ENCODE measurements around the gene HCFC1.

The HCFC1 gene

GRCh38 chrX:153932220-153932915 lies 39.2 kb downstream of the HCFC1 start:
- Histone ChIP-seq H2AFZ (ENCODE audit: low read depth, low read length) (no peak overlapping the region), H3K27me3 (ENCODE audit: insufficient read depth, low read length, poor library complexity) (no peaks in the 10 kb centered on the region), H3K27ac (ENCODE audit: low read length) (no peak overlapping the region), H3K4me2 (ENCODE audit: insufficient read depth, low read length) (no peak overlapping the region), H3K9me3 (ENCODE audit: insufficient read depth, low read length, severe bottlenecking) (no peaks in the 10 kb centered on the region), H3K36me3 (ENCODE audit: insufficient read depth, low read length) (peaks cover 40% of the 10 kb centered on the region), H3K9ac (ENCODE audit: low read depth, low read length) (0 out of 2 replicates have a peak overlapping the region, but pooled peaks have one; percentile 18), H3K79me2 (ENCODE audit: insufficient read depth, low read length) (peaks cover 51% of the 10 kb centered on the region), H3K4me3 (ENCODE audit: low read depth in 1 of 2, low read length in 2 of 2) (no peak overlapping the region), H4K20me1 (ENCODE audit: insufficient read depth, low read length) (no peaks in the 10 kb centered on the region), H3K4me1 (ENCODE audit: insufficient read depth, low read length) (peaks cover 65% of the 10 kb centered on the region)
- no peak for DNase-seq
- ATAC-seq (ENCODE audit: insufficient read depth, low read depth), result no peak
- TF ChIP-seq CTCF (IDR thresholded peaks at IDR 0.05; ENCODE audit: borderline replicate concordance, extremely low read depth, low read length, poor library complexity, severe bottlenecking) (no peak), EZH2 (IDR thresholded peaks at IDR 0.05; ENCODE audit: borderline replicate concordance, low read depth, low read length, severe bottlenecking) (no peak)

- Histone ChIP-seq H3K4me1 (ENCODE audit: insufficient read depth, low read length) (peaks cover 71% of the 10 kb centered on the region), H2AFZ (ENCODE audit: low read depth, low read length) (no peak overlapping the region), H3K27ac (ENCODE audit: low read length) (peak overlapping the region; percentile 26), H3K9ac (ENCODE audit: low read depth, low read length) (no peak overlapping the region), H3K79me2 (ENCODE audit: insufficient read depth, low read length) (peaks cover 51% of the 10 kb centered on the region), H3K4me2 (ENCODE audit: insufficient read depth, low read length) (peak overlapping the region; percentile 42; the same call in 1 of the 2 replicates), H4K20me1 (ENCODE audit: insufficient read depth, low read length) (no peaks in the 10 kb centered on the region), H3K27me3 (ENCODE audit: insufficient read depth, low read length, poor library complexity) (no peaks in the 10 kb centered on the region), H3K4me3 (ENCODE audit: low read depth in 1 of 2, low read length in 2 of 2) (no peak overlapping the region), H3K9me3 (ENCODE audit: insufficient read depth, low read length, severe bottlenecking) (no peaks in the 10 kb centered on the region), H3K36me3 (ENCODE audit: insufficient read depth, low read length) (peaks cover 40% of the 10 kb centered on the region)
- TF ChIP-seq CTCF (IDR thresholded peaks at IDR 0.05; ENCODE audit: borderline replicate concordance, extremely low read depth, low read length, poor library complexity, severe bottlenecking) (no peak), EZH2 (IDR thresholded peaks at IDR 0.05; ENCODE audit: borderline replicate concordance, low read depth, low read length, severe bottlenecking) (no peak)
- DNase-seq (no peak), ATAC-seq (ENCODE audit: insufficient read depth, low read depth) (no peak)
Measured at GRCh38 chrX:153931748-153932147, 39.9 kb downstream of the HCFC1 start.

GRCh38 chrX:153931151-153931550 lies 40.5 kb downstream of the HCFC1 start:
- ATAC-seq (ENCODE audit: insufficient read depth, low read depth) (no peak), DNase-seq (no peak)
- Histone ChIP-seq H3K4me3 (ENCODE audit: low read depth in 1 of 2, low read length in 2 of 2) (no peak overlapping the region), H3K36me3 (ENCODE audit: insufficient read depth, low read length) (peaks cover 40% of the 10 kb centered on the region), H3K9ac (ENCODE audit: low read depth, low read length) (no peak overlapping the region), H3K4me2 (ENCODE audit: insufficient read depth, low read length) (peak overlapping the region; percentile 42; the same call in 1 of the 2 replicates), H3K79me2 (ENCODE audit: insufficient read depth, low read length) (peaks cover 55% of the 10 kb centered on the region), H3K9me3 (ENCODE audit: insufficient read depth, low read length, severe bottlenecking) (no peaks in the 10 kb centered on the region), H4K20me1 (ENCODE audit: insufficient read depth, low read length) (no peaks in the 10 kb centered on the region), H3K27ac (ENCODE audit: low read length) (peak overlapping the region; percentile 50), H3K27me3 (ENCODE audit: insufficient read depth, low read length, poor library complexity) (no peaks in the 10 kb centered on the region), H3K4me1 (ENCODE audit: insufficient read depth, low read length) (peaks cover 75% of the 10 kb centered on the region), H2AFZ (ENCODE audit: low read depth, low read length) (no peak overlapping the region)
- TF ChIP-seq EZH2 (IDR thresholded peaks at IDR 0.05; ENCODE audit: borderline replicate concordance, low read depth, low read length, severe bottlenecking) (no peak), CTCF (IDR thresholded peaks at IDR 0.05; ENCODE audit: borderline replicate concordance, extremely low read depth, low read length, poor library complexity, severe bottlenecking) (no peak)
